HTR-8/SVneo (cell line): ENCODE data around the gene TMEM106A.
"Not testable (repeated sequence)": the region's sequence is repeated elsewhere in the genome, so short reads cannot be mapped to it uniquely, and the experiment has no call there.

ENCODE experiments used
- DNase-seq: peaks from one replicate; pipeline ENCODE4 v3.0.0; 2011; ENCODE audit warnings: low spot score, mixed read lengths; ENCODE audit not compliant: insufficient read length
- FAIRE-seq: peaks from 2 replicates; lab custom pipeline; 2011; peaks lifted over from hg19 to GRCh38; lab: Jason Lieb, UNC

TMEM106A gene

DNA sequence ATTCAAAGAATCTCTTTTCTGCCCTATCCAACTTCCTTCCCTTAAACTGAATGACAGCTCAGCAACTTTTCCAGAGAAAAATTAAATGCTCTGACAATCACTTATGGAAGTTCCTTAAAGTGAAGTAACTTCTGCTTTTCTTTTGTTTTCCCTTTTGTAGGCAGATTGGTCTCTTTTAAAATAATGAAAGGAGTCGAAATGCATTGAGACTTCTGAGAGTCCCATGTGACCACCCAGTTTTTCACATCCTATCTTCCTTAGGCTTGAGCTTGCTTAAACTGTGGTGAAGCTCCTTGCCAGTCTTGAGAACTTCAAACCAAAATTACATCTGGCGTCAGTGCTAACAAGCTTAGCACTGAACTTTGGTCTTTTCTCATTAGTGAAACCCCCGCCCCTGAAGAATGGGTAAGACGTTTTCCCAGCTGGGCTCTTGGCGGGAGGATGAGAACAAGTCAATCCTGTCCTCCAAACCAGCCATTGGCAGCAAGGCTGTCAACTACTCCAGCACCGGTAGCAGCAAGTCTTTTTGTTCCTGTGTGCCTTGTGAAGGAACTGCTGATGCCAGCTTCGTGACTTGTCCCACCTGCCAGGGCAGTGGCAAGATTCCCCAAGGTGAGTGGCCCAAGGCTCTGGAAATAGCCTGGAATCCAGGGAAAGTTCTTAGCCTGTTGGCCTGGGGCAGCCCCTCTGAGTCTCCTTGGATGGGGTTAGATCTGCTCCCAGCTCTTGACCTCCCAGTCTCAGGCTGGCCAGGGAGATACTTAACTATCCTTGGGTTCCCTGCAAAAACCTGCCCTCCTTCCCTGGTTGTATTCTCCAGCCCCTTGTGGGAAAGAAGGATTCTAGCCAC, 1.2 kb downstream of the TMEM106A start:
- no peak for DNase-seq
- no peak for FAIRE-seq

DNA sequence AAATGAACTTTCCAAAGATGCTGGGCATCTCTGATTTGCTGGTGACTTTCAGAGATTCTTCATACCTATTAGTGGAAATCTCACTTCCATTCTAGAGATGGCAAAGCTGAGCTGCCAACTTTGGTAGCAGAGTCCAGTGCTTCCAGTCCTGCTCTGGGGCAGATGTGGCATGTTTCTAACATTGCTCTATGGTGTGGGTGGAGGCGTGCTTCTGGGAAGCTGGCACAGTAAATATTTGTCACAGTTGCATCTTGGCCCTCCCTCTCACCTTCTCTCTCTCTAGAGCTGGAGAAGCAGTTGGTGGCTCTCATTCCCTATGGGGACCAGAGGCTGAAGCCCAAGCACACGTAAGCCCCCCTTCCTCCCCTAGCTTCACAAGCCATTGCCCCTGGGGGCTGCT, 1.9 kb downstream of the TMEM106A start:
- DNase-seq = no peak
- no peak for FAIRE-seq

DNA sequence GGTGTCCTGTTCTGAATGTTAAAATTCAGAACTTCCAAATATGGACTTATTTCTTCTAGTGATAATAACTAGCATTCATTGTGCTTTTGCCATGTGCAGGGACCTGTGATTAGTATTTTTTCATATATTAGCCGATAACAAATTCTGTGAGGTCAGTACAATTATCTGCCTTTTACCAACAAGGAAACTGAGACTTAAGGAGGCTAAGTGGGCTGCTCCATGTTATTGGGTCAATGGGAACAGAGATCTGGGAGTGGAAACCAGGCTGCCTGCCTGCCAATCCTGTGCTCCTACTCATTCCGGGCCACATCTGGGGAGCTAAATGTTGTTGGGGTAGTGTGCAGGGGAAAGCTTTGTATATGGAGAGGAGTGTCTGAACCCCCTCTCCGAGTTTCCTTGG, 3.7 kb downstream of the TMEM106A start:
- FAIRE-seq (no peak), DNase-seq (no peak)

DNA sequence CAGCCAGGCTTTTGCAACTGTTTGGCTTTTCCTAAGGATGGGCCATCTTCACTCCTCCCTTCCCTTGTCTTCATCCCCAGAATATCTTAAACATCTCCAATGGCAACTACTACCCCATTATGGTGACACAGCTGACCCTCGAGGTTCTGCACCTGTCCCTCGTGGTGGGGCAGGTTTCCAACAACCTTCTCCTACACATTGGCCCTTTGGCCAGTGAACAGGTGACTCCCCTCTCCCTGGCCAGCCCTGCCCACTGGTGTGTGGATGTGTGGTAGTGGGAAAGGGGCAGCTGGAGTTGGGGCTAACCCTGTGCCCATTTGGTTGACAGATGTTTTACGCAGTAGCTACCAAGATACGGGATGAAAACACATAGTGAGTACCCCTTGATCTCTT, 4.7 kb downstream of the TMEM106A start:
- no peak for DNase-seq
- FAIRE-seq = no peak

DNA sequence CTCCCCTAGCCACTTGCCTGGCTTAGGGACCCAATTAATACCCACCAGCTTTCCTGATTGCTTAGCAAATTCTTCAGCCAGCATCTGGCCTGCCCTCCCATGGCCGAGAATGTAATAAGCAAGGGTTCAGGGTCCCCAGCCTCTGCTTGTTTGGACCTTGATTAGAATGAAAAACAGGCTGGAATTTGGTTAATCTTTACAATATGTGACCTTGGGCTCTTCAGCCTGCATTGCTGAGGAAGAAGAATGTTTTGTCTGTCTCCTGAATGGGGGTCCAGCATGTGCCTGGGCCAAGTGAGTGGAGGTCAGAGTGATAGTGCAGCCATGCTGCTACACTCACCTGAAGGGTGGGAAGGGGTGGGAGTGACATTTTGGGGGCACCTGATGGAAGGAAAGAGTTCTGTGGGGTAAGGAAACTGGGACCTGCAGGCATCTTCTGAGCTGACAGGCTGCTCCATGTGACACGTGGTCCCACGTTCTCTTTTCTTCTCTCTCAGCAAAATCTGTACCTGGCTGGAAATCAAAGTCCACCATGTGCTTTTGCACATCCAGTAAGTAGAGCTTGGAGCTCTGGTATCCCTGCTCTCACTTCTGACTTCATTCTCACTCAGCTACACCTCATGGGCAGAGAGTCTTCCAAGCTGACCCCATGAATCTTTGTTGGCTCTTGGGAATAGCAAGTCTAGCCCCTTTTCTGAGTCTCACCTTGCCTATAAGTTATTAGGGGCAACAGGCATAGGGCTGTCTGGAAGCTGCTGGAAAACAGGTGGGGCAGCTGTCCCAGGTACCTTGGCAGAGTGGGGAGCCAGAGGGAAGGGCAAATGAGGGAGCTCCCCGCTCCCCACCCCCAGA, 5.3 kb downstream of the TMEM106A start:
- FAIRE-seq = no peak
- DNase-seq = no peak

DNA sequence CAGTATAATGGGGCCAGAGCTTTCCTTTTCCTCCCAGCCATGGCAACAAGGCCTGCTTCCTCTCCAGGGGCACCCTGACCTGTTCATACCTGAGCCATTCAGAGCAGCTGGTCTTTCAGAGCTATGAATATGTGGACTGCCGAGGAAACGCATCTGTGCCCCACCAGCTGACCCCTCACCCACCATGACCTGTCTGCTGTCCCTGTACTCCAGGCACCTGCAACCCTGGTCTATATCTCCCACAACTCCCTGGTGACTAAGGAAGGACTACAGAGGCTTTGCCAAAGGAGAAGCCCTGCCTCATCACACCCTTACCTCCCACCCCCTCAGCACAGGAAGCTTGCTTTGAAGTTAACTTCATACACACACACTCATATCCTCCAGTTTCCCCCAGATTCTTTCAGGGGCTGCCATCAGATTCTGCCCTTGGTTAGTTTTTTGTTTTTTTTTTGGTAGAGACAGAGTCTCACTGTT, 6.0 kb downstream of the TMEM106A start:
- FAIRE-seq = no peak
- DNase-seq = no peak

DNA sequence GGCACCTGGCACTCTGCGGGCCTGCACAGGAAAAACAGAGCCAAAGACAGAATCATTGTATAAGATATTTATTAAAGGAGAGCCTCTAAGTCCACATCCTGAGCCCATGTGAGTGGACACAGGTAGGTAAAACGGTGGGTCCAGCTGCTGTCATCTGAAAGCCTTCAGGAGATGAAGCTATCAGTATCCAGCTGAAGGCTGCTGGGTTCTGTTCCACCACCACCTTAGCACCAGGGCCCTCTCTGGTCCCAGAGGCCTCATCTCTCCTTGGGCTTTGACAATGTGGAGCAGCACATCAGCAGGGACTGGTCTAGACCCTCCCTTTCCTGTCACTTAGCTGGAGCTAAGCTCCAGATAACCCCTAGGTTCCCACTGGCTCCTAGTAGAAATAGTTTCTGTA, 7.3 kb downstream of the TMEM106A start:
- FAIRE-seq = no peak
- DNase-seq = no peak

DNA sequence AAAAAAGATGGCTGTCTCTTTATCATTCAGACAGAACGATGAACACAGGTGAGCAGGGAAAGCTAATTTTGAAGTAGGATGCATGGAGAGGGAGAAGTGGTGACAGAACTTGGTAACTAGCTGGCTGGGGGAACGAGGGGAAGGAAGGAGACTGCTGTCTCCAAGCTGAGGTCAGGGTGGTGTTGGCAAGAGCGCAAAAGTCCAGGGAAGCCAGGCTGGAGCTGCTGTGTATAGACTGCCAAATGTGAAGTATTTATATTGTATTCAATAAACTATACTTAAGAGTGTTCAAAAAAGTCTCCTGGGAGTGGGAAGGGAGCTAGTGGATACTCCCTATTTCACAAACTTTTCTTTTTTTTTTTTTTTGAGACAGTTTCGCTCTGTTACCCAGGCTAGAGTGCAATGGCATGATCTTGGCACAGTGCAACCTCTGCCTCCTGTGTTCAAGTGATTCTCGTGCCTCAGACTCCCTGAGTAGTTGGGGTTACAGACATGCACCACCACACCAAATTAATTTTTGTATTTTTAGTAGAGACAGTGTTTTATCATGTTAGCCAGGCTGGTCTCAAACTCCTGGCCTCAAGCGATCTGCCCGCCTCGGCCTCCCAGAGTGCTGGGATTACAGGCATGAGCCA, 8.2 kb downstream of the TMEM106A start:
- FAIRE-seq (no peak), DNase-seq (no peak)

DNA sequence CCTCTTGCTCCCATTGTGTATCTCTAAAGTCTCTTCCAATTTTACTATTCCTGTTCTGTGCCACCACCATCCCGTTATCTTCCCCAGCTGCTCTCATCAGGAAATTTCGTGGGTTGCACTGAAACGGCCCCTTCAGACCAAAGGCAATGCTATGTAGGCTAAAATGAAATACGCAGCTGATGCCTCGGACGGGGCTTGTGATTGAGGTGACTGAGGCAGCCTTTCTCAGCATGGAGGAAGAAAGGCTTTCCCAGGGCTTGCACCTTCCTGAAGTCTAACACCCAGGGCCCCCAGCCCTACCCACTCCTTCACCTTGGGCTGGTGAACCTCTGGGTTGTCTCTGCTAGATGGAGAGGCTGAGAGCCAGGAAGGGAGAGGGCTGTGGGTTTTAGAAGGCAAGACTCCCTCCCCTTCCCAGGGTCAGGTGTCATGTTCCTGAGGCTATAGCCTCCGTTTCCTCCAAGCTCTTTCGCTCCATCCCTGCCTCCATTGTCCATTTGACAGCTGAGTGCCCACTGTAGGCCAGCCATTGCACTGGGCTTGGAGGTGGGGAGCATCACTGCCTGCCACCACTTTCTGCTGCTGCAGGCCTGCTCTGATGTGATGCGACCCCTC, 8.9 kb downstream of the TMEM106A start:
- FAIRE-seq (no peak), DNase-seq (no peak)

DNA sequence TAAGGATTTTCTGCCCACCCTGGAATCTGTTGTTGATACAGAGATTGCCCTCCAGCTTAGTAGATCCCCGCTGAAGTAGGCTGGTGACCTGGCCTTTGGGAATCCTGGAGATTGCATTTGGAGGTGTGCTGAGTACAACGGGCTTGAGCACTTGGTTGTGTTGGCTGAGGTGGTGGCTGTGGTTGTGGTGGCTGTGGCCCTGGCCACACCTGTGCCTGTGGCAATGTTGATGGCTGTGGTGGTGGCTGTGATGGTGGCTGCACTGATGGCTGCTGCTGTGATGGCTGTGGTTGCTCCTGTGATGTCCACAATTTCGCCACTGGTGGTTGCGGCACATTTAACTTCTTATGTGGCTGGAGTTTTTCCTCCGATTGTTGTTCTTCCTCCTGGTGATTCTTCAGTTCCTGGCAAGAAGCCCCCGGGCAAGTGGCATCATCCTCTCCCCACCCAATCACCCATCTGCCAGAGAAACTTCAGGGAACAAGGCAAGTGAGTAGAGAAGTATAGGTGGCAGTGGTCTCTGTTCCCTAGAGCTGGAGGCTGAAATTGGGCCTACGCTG, 12.6 kb downstream of the TMEM106A start:
- DNase-seq (no peak), FAIRE-seq (peak; percentile 23)

DNA sequence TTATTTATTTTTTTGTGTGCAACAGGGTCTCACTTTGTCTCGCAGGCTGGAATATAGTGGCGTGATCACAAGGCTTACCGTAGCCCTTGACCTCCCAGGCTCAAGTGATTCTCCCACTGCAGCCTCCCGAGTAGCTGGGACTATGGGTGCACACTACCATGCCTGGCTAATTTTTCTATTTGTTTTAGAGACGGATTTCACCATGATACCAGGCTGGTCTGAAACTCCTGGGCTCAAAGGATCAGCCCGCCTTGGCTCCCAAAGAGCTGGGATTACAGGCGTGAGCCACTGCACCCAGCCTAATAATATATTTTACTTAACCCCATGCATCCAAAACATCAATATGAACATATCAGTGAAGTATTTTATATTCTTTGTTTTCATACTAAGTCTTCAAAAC, 14.7 kb downstream of the TMEM106A start:
- DNase-seq (no peak), FAIRE-seq (no peak)

DNA sequence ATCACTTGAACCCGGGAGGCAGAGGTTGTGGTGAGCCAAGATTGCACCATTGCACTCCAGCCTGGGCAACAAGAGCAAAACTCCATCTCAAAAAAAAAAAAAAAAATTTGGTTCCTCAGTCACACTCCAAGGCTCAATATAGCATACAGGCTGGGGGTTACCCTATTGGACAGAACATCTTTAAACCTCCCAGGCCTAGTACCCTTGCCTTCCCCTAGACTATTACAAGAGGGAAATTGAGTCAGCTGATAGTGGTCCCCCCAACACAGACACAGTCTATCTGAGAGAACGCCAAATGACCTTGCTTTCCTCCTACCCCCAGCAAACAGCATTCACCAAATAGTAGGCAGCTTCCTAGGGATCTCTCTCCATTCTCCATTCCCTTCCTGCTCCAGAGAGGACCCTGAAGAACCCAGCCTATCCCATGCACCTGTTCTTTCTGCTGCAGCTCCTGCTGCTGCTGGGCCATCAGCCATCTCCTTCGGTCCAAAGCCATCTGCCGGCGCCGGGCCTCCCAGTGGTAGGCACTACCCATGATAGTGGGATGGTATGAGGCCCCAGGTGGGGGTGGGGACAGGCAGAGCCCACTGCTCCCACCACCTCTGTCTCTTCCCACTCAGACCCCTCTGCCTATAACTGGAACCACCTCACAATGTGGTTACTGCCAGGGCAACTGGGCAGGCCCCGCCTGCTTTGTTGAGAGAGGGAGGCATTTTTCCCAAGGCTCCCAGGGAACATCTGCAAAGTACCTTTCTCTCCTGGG, 16.5 kb downstream of the TMEM106A start, which contains the start of gene CCDC200:
Gene CCDC200 (minus strand): TSS at position 604 of the 763 bp plus-strand sequence. CDS start 69 bp downstream, at position 535.
- not testable (repeated sequence) for DNase-seq, FAIRE-seq

DNA sequence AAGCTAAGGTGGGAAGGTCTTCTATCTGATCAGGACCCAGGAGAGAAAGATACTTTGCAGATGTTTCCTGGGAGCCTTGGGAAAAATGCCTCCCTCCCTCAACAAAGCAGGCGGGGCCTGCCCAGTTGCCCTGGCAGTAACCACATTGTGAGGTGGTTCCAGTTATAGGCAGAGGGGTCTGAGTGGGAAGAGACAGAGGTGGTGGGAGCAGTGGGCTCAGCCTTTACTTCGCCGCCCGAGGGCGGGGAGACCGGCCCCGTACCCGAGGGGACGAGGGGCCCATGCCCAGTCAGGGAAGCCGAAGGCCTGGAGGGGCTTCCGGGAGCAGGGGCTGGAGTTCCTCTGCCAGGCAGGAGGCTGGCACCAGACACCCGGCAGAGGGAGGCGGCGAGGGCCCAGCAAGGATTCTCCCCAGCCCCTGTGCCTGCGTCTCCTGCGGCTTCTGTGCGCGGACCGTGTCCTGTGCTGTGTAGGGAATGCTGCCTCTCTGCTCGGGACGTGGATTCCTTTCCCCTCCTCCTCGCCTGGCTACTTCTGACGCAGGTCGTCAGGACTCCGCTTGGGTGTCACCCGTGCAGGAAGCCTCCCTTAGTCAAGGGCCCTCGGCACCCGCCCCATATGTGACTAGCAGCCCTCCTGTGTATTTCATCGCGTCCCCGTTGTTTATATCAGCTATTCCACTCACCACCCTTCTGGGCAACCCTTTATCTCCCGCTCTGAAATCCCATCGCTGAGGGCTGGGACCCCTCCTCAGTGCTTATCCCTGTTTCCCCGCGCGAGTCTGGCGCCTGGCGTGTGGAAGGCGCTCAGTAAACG, 19.7 kb downstream of the TMEM106A start:
- FAIRE-seq, DNase-seq: not testable (repeated sequence)

DNA sequence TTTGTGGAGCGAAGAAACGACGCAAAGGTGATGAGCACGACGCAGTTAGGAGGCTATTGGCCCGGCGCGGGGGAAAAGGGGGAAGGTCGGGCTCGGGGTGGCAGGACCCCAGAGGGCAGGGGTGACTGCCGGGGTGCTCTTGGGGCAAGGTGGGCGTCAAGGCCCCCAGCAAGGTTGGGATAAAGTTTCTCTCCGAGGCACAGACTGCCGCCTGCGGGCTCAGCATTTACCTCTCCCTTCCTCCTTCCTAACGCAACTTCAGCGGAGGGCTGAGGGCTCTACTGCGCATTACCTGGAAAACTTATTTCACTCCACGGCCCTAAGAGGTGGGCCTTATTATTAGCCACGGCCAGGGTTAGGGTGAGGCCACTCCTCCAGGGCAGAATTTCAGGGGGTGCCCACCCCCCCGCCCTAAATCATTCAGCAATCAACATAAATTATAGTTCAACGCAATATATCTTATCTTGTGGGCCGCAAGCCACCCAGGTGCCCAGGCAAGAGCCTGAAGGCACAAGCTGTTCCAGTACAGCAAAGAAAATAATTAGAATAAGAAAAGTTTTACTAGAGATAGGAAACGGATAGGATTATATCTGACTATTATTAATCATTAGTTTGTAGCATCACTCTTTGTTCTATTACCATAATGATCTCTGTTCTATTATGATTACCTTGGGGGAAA, 20.5 kb downstream of the TMEM106A start:
- not testable (repeated sequence) for DNase-seq, FAIRE-seq

DNA sequence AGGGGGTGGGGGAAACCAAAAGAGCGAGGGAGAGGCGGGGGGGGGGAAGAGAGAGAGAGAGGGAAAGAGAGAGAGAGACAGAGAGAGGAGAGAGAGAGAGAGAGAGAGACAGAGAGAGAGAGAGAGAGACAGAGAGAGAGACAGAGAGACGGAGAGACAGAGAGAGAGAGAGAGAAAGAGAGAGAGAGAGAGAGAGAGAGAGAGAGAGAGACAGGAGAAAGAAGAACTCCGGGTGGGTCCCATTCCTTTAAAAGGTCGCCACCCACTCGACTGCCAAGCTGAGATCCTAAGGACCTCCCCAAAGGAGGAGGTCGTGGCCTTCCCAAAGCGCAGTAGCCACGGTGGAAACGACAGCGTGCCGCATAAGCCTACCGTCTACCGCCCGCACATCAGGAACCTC, 21.6 kb downstream of the TMEM106A start:
- FAIRE-seq, DNase-seq: not testable (repeated sequence)

DNA sequence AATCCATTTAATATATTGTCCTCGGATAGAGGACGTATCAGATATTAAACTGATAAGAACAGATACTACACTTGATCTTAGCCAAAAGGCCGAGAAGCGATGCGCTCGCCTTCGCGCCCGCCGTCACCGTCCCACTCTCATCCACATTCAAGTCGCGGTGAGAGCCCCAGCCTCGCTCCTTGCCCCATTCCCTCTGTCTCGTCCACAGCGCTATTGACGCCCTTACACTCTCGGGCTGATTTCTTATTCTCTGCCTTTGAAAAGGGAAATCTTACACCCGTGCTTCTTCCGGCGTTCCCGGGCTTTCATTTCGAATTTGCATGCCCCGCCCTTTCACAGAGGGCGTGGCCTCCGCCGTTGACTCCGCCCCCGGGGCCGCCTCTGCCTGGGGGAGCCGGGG, 22.2 kb downstream of the TMEM106A start, which contains the start of gene RNU2-1:
Gene RNU2-1 (minus strand): TSS at position 101 of the 400 bp plus-strand sequence.
- FAIRE-seq, DNase-seq: not testable (repeated sequence)

DNA sequence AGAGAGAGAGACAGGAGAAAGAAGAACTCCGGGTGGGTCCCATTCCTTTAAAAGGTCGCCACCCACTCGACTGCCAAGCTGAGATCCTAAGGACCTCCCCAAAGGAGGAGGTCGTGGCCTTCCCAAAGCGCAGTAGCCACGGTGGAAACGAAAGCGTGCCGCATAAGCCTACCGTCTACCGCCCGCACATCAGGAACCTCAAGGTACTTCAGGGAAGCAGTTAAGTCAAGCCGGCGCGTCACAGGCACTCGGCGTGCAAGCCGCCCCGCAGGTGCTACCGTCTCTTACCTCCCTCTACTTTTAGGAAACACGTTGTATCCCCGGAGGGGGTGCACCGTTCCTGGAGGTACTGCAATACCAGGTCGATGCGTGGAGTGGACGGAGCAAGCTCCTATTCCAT, 27.9 kb downstream of the TMEM106A start:
- FAIRE-seq, DNase-seq: not testable (repeated sequence)
